Panc1 (cell line): ENCODE measurements around the gene NBPF6.
"Not testable (repeated sequence)": the region's sequence is repeated elsewhere in the genome, so short reads cannot be mapped to it uniquely, and the experiment has no call there.

Experiments
- CTCF ChIP-seq: fragments of 450-650 bp; IDR thresholded peaks from 2 replicates; pipeline ENCODE4 v1.5.1; 2017; ENCODE audit warnings: mild to moderate bottlenecking
- POLR2AphosphoS5 ChIP-seq: IDR thresholded peaks from 2 replicates; pipeline ENCODE4 v1.6.1; 2012; ENCODE audit warnings: mild to moderate bottlenecking, low read depth, low read length, moderate library complexity

DNA sequence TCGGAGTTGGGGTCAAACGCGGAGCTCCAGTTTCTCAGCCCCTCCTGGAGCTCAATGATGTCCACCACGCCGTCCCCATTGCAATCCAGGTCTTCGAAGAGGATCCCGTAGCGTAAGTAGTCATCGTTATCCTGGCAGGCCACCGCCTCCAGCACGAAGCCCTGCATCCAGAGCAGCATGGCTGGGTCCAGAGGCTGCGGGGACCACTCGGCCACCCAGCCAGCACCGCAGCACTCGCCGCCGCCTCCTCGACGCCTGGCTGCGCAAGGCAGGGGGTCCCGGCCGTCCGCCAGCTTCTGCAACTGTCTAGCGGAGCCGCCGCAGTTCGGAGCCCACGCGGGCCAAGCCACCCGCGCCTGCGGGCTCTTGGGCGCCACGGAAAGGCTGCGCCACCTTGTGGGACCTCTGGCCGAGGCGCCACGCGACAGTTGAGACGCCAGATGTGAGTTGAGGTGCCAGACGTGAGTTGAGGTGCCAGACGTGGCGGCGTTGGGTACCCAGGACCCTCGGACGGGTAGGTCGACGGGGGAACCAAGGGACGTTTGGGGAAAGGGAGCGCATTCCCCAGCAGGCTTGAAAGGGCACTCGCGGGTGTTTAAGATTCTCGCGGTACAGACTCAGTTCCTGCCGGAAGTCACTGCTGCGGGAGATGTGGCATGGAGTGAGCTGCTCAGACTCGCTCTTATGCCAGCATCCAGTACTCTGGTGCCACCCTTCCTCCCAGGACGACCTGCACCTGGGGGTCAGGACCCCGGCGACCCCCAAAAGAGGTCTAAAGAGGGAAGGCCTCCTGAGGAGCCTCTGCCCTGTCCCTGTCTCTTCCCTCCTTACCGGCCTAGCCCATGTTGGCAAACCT lies 28.9 kb upstream of the NBPF6 start:
- not testable (repeated sequence) for TF ChIP-seq CTCF, POLR2AphosphoS5
